Nephron progenitor cell (in vitro differentiated cells): ENCODE data around the gene CALML4.

Experiments
- DNase-seq: peaks from one replicate; pipeline ENCODE4 v3.0.0; 2021
- H3K27ac Mint-ChIP-seq: 2 replicates; pipeline ENCODE4 v1.8.0; 2021; ENCODE audit warnings: mild to moderate bottlenecking, moderate library complexity, mixed read lengths
- H3K27me3 Mint-ChIP-seq: 2 replicates; pipeline ENCODE4 v1.8.0; 2021; ENCODE audit warnings: mild to moderate bottlenecking, low read depth, mixed read lengths; ENCODE audit not compliant: poor library complexity
- H3K36me3 Mint-ChIP-seq: 2 replicates; pipeline ENCODE4 v1.8.0; 2021; ENCODE audit warnings: low read depth, mixed read lengths
- H3K4me1 Mint-ChIP-seq: 2 replicates; pipeline ENCODE4 v1.8.0; 2021; ENCODE audit warnings: mixed read lengths
- H3K4me3 Mint-ChIP-seq: 2 replicates; pipeline ENCODE4 v1.8.0; 2021; ENCODE audit warnings: mild to moderate bottlenecking, moderate library complexity, mixed read lengths
- H3K9me3 Mint-ChIP-seq: 2 replicates; pipeline ENCODE4 v1.8.0; 2021; ENCODE audit warnings: mild to moderate bottlenecking, moderate library complexity, mixed read lengths
- CTCF ChIP-seq: fragments of 200-600 bp; sonication (generic); IDR thresholded peaks from 2 replicates; pipeline ENCODE4 v1.5.0; 2021; ENCODE audit warnings: antibody characterized with exemption

Gene CALML4

GRCh38 chr15:68231102-68231818 lies 26.1 kb upstream of the CALML4 start:
- TF ChIP-seq CTCF = no peak
- DNase-seq = no peak
- H3K27ac Mint-ChIP-seq = no peak overlapping the region
- no peaks in the 10 kb centered on the region for H3K9me3 Mint-ChIP-seq
- H3K4me3 Mint-ChIP-seq = peak overlapping the region; percentile 64
- peaks cover 66% of the 10 kb centered on the region for H3K4me1 Mint-ChIP-seq
- no peaks in the 10 kb centered on the region for H3K36me3 Mint-ChIP-seq
- no peaks in the 10 kb centered on the region for H3K27me3 Mint-ChIP-seq

GRCh38 chr15:68230157-68231100 lies 25.3 kb upstream of the CALML4 start:
- H3K4me1 Mint-ChIP-seq = peaks cover 66% of the 10 kb centered on the region
- DNase-seq = no peak
- peak overlapping the region; percentile 91 for H3K4me3 Mint-ChIP-seq
- H3K9me3 Mint-ChIP-seq = no peaks in the 10 kb centered on the region
- H3K36me3 Mint-ChIP-seq = peaks cover under 1% of the 10 kb centered on the region
- no peaks in the 10 kb centered on the region for H3K27me3 Mint-ChIP-seq
- H3K27ac Mint-ChIP-seq = peak overlapping the region; percentile 79
- no peak for TF ChIP-seq CTCF

GRCh38 chr15:68229386-68230156 lies 24.4 kb upstream of the CALML4 start, which contains the start of gene CLN6:
CLN6 (minus strand) TSS chr15:68229728; CDS start chr15:68229584, 144 bp downstream.
- peak; percentile 89 for DNase-seq
- no peaks in the 10 kb centered on the region for H3K27me3 Mint-ChIP-seq
- H3K4me3 Mint-ChIP-seq = peak within 1 kb of the TSS; percentile 91
- peaks cover 3% of the 10 kb centered on the region for H3K9me3 Mint-ChIP-seq
- H3K27ac Mint-ChIP-seq = peak within 1 kb of the TSS; percentile 79
- H3K4me1 Mint-ChIP-seq = peaks cover 71% of the 10 kb centered on the region
- peaks cover 9% of the 10 kb centered on the region for H3K36me3 Mint-ChIP-seq
- no peak for TF ChIP-seq CTCF

- H3K4me1 Mint-ChIP-seq = peaks cover 65% of the 10 kb centered on the region
- H3K27ac Mint-ChIP-seq = peak overlapping the region; percentile 78
- peaks cover 6% of the 10 kb centered on the region for H3K9me3 Mint-ChIP-seq
- peak overlapping the region; percentile 87 for H3K4me3 Mint-ChIP-seq
- DNase-seq = no peak
- no peaks in the 10 kb centered on the region for H3K27me3 Mint-ChIP-seq
- TF ChIP-seq CTCF = no peak
- H3K36me3 Mint-ChIP-seq = peaks cover 14% of the 10 kb centered on the region
Observed at GRCh38 chr15:68228971-68229385, 23.8 kb upstream of the CALML4 start.

- DNase-seq = no peak
- Mint-ChIP-seq H3K4me1 (peaks cover 58% of the 10 kb centered on the region), H3K4me3 (peak overlapping the region; percentile 87), H3K36me3 (peaks cover 16% of the 10 kb centered on the region), H3K27me3 (no peaks in the 10 kb centered on the region), H3K9me3 (peaks cover 8% of the 10 kb centered on the region), H3K27ac (peak overlapping the region; percentile 78)
- no peak for TF ChIP-seq CTCF
Observed at GRCh38 chr15:68228143-68228970, 23.2 kb upstream of the CALML4 start.
